ENCODE measurements around the gene COL8A1.

COL8A1 gene

DNA sequence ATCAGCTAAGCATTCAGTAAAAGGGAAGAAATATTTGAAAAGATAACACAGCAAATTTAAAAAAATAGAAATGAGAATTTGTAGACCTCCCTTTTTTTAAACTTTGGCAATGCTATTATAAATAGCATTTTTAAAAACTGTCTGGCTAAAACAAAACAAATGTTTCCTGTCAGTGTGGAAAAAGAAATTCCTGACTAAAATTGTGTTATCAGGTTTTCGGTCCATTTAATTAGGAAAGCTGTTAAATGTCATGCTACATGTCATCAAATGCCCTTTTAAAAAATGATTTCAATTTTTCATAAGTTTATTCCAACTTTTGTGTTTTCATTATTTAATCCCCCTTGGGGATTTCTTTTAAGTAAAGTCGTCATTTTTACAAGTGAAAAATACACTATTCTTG, 29.6 kb downstream of the COL8A1 start:
- Histone ChIP-seq H2BK15ac (ENCODE audit: low read length) (no peak overlapping the region), H2BK5ac (ENCODE audit: low read length) (no peak overlapping the region), H3K36me3 (replicated peaks in 1 of 2; ENCODE audit: control insufficient read depth in 2 of 2, insufficient read depth in 2 of 2, low read length in 2 of 2) (no peaks in the 10 kb centered on the region), H3K9me3 (replicated peaks in 1 of 2; ENCODE audit: control insufficient read depth in 2 of 2, insufficient read depth in 1 of 2, low read depth in 1 of 2, low read length in 2 of 2) (peaks cover 0 to 4% of the 10 kb centered on the region in 2 donors), H4K91ac (ENCODE audit: low read depth, low read length, poor library complexity) (no peak overlapping the region), H3K4me2 (ENCODE audit: insufficient read depth, low read length, poor library complexity, severe bottlenecking) (no peak overlapping the region), H3K27ac (replicated peaks; ENCODE audit: low read length) (no peak overlapping the region), H2BK120ac (ENCODE audit: low read depth, low read length) (no peak overlapping the region), H3K23ac (ENCODE audit: low read depth, low read length, poor library complexity) (no peak overlapping the region), H3K79me1 (ENCODE audit: low read depth, low read length) (no peaks in the 10 kb centered on the region), H3K9ac (ENCODE audit: low read depth, low read length, poor library complexity) (no peak overlapping the region), H2AK5ac (ENCODE audit: low read depth, low read length) (no peak overlapping the region), H3K4ac (ENCODE audit: low read length) (no peak overlapping the region), H2AFZ (ENCODE audit: low read length) (no peak overlapping the region), H3K27me3 (ENCODE audit: control insufficient read depth in 3 of 3, insufficient read depth in 3 of 3, low read depth in 1 of 3, low read length in 3 of 3) (no peaks in the 10 kb centered on the region), H3K4me1 (ENCODE audit: control insufficient read depth in 2 of 2, insufficient read depth in 1 of 2, low read depth in 1 of 2, low read length in 2 of 2) (peaks cover 4 to 10% of the 10 kb centered on the region in 2 donors), H3K4me3 (ENCODE audit: low read length in 2 of 2) (no peak overlapping the region), H3K18ac (ENCODE audit: low read length) (no peak overlapping the region), H3K14ac (ENCODE audit: low read length) (no peak overlapping the region), H2BK12ac (ENCODE audit: low read length) (no peak overlapping the region), H4K8ac (ENCODE audit: low read depth, low read length) (no peak overlapping the region)
- no peak for DNase-seq (ENCODE audit: low spot score)
- no CpG with 5 or more reads among the region's 2 CpGs for WGBS, 2 donors (ENCODE audit: extremely low coverage in 2 of 2, insufficient read length in 2 of 2, insufficient replicate concordance in 1 of 2)

DNA sequence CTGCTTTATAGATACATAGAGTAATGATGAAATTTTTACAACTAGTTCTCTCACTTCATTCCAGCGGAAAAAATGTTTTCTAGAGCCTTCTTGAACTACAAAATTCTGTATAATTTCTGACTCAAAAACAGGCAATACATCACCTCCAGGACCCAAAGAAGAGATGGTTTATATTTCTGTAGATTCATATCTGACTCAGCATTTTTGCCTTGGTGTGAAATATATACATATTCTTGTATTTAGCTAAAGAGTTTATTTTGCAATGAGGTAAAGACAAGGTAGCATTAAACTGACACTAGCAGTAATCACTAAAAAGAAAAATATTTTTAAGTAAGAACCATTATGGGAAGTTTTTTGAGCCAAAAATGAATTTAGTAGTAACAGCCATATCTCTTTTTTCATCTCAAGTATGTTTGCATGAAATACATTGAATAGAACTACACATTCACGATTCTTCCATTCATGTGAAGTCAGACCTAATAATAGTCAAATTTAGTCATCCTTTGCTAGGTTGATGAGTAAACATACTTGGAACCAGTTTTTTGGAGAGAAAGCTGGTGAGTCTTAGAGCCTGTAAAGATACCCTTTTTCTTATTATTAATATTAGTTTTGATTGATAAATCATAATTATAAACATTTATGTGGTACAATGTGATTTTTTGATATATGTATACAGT, 31.6 kb downstream of the COL8A1 start:
- WGBS, 2 donors (ENCODE audit: extremely low coverage in 2 of 2, insufficient read length in 2 of 2, insufficient replicate concordance in 1 of 2): no CpG with 5 or more reads among the region's 2 CpGs

DNA sequence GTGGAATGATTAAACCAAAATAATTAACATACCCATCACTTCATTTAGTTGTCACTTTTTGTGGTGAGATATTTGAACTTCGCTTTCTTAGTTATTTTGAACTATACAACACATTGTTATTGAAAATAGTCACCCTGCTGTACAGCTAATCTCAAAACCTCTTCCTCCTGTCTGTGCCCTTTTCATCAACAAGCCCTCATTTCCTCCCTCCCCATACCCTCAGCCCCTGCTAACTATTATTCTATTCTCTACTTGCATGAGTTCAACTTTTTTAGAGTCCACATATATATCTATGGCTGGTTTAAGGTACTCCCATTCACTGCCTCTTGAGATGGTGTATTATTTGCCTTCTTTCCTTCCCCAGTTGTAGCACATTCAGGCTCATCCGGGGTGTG, 32.2 kb downstream of the COL8A1 start:
- peaks cover 0 to 3% of the 10 kb centered on the region in 2 donors for H3K4me1 ChIP-seq (ENCODE audit: control insufficient read depth in 2 of 2, insufficient read depth in 1 of 2, low read depth in 1 of 2, low read length in 2 of 2)
- no peak overlapping the region for H2BK12ac ChIP-seq (ENCODE audit: low read length)
- H3K9ac ChIP-seq (ENCODE audit: low read depth, low read length, poor library complexity): no peak overlapping the region
- no peak overlapping the region for H4K8ac ChIP-seq (ENCODE audit: low read depth, low read length)
- H4K91ac ChIP-seq (ENCODE audit: low read depth, low read length, poor library complexity): no peak overlapping the region
- no peak overlapping the region for H2BK120ac ChIP-seq (ENCODE audit: low read depth, low read length)
- H2AFZ ChIP-seq (ENCODE audit: low read length): peak overlapping the region; percentile 32
- no peak overlapping the region for H3K4ac ChIP-seq (ENCODE audit: low read length)
- H2BK15ac ChIP-seq (ENCODE audit: low read length): no peak overlapping the region
- H3K14ac ChIP-seq (ENCODE audit: low read length): no peak overlapping the region
- H3K18ac ChIP-seq (ENCODE audit: low read length): no peak overlapping the region
- H3K9me3 ChIP-seq (replicated peaks in 1 of 2; ENCODE audit: control insufficient read depth in 2 of 2, insufficient read depth in 1 of 2, low read depth in 1 of 2, low read length in 2 of 2): peaks cover 0 to 4% of the 10 kb centered on the region in 2 donors
- H3K27ac ChIP-seq (replicated peaks; ENCODE audit: low read length): no peak overlapping the region
- no peaks in the 10 kb centered on the region for H3K36me3 ChIP-seq (replicated peaks in 1 of 2; ENCODE audit: control insufficient read depth in 2 of 2, insufficient read depth in 2 of 2, low read length in 2 of 2)
- WGBS, 2 donors (ENCODE audit: extremely low coverage in 2 of 2, insufficient read length in 2 of 2, insufficient replicate concordance in 1 of 2): no CpG with 5 or more reads among the region's 2 CpGs
- no peak overlapping the region for H3K23ac ChIP-seq (ENCODE audit: low read depth, low read length, poor library complexity)
- H3K79me1 ChIP-seq (ENCODE audit: low read depth, low read length): no peaks in the 10 kb centered on the region
- no peaks in the 10 kb centered on the region for H3K27me3 ChIP-seq (ENCODE audit: control insufficient read depth in 3 of 3, insufficient read depth in 3 of 3, low read depth in 1 of 3, low read length in 3 of 3)
- H2AK5ac ChIP-seq (ENCODE audit: low read depth, low read length): no peak overlapping the region
- no peak overlapping the region for H3K4me2 ChIP-seq (ENCODE audit: insufficient read depth, low read length, poor library complexity, severe bottlenecking)
- no peak overlapping the region for H3K4me3 ChIP-seq (ENCODE audit: low read length in 2 of 2)
- H2BK5ac ChIP-seq (ENCODE audit: low read length): no peak overlapping the region
- DNase-seq (ENCODE audit: low spot score): no peak

More for the DNA sequence above, 31.6 kb downstream of the COL8A1 start:
- H4K91ac ChIP-seq (ENCODE audit: low read depth, low read length, poor library complexity): no peak overlapping the region
- no peaks in the 10 kb centered on the region for H3K36me3 ChIP-seq (replicated peaks in 1 of 2; ENCODE audit: control insufficient read depth in 2 of 2, insufficient read depth in 2 of 2, low read length in 2 of 2)
- no peaks in the 10 kb centered on the region for H3K79me1 ChIP-seq (ENCODE audit: low read depth, low read length)
- H3K23ac ChIP-seq (ENCODE audit: low read depth, low read length, poor library complexity): no peak overlapping the region
- no peak overlapping the region for H3K4ac ChIP-seq (ENCODE audit: low read length)
- H3K27ac ChIP-seq (replicated peaks; ENCODE audit: low read length): no peak overlapping the region
- H3K14ac ChIP-seq (ENCODE audit: low read length): no peak overlapping the region
- no peak overlapping the region for H2AK5ac ChIP-seq (ENCODE audit: low read depth, low read length)
- H3K27me3 ChIP-seq (ENCODE audit: control insufficient read depth in 3 of 3, insufficient read depth in 3 of 3, low read depth in 1 of 3, low read length in 3 of 3): no peaks in the 10 kb centered on the region
- no peak overlapping the region for H2AFZ ChIP-seq (ENCODE audit: low read length)
- H3K9ac ChIP-seq (ENCODE audit: low read depth, low read length, poor library complexity): no peak overlapping the region
- peaks cover 0 to 3% of the 10 kb centered on the region in 2 donors for H3K4me1 ChIP-seq (ENCODE audit: control insufficient read depth in 2 of 2, insufficient read depth in 1 of 2, low read depth in 1 of 2, low read length in 2 of 2)
- H2BK12ac ChIP-seq (ENCODE audit: low read length): no peak overlapping the region
- H3K9me3 ChIP-seq (replicated peaks in 1 of 2; ENCODE audit: control insufficient read depth in 2 of 2, insufficient read depth in 1 of 2, low read depth in 1 of 2, low read length in 2 of 2): peaks cover 0 to 4% of the 10 kb centered on the region in 2 donors
- H4K8ac ChIP-seq (ENCODE audit: low read depth, low read length): no peak overlapping the region
- H2BK5ac ChIP-seq (ENCODE audit: low read length): no peak overlapping the region
- no peak overlapping the region for H3K4me2 ChIP-seq (ENCODE audit: insufficient read depth, low read length, poor library complexity, severe bottlenecking)
- no peak overlapping the region for H3K18ac ChIP-seq (ENCODE audit: low read length)
- no peak overlapping the region for H3K4me3 ChIP-seq (ENCODE audit: low read length in 2 of 2)
- no peak overlapping the region for H2BK15ac ChIP-seq (ENCODE audit: low read length)
- H2BK120ac ChIP-seq (ENCODE audit: low read depth, low read length): no peak overlapping the region
- DNase-seq (ENCODE audit: low spot score): no peak

DNA sequence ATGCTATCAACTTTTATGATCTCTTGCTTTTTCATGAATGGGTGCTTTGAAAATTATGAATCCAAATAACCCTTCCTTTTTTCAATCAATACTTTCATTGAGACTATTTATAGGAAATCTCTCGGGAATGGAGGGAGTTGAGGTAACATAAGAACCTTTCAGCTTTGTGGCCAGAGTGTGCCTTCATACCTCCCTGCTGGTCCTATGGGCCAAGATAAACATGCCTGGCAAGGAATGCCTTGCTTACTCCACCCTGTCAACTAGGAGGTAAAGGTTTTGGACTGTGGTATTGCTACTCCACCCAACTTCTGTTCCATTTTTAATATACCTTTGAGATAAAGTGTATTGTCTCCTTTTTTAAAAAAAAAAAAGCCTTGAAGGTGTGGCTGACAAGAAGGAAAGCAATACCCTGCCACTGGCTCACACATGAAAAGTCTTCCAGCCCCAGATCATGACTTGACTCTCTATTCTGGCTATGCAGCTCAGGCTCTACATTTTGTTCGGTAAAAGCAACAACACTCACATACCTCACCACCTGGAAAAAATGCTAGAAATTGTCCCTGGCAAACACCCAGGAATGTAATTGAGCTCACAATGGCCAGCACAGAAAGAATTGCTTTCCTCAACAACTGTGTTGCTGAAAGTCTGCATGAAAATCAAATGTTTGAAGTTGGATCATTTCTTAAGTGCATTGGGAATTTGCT, 35.8 kb downstream of the COL8A1 start:
- H3K18ac ChIP-seq (ENCODE audit: low read length): no peak overlapping the region
- H3K4me1 ChIP-seq (ENCODE audit: control insufficient read depth in 2 of 2, insufficient read depth in 1 of 2, low read depth in 1 of 2, low read length in 2 of 2): no peaks in the 10 kb centered on the region
- H4K8ac ChIP-seq (ENCODE audit: low read depth, low read length): no peak overlapping the region
- no peak overlapping the region for H3K4ac ChIP-seq (ENCODE audit: low read length)
- H2BK120ac ChIP-seq (ENCODE audit: low read depth, low read length): no peak overlapping the region
- H3K9ac ChIP-seq (ENCODE audit: low read depth, low read length, poor library complexity): no peak overlapping the region
- H3K4me2 ChIP-seq (ENCODE audit: insufficient read depth, low read length, poor library complexity, severe bottlenecking): no peak overlapping the region
- no peak overlapping the region for H2BK5ac ChIP-seq (ENCODE audit: low read length)
- no peak overlapping the region for H2BK12ac ChIP-seq (ENCODE audit: low read length)
- no peak overlapping the region for H2BK15ac ChIP-seq (ENCODE audit: low read length)
- H3K79me1 ChIP-seq (ENCODE audit: low read depth, low read length): no peaks in the 10 kb centered on the region
- H4K91ac ChIP-seq (ENCODE audit: low read depth, low read length, poor library complexity): no peak overlapping the region
- H3K27ac ChIP-seq (replicated peaks; ENCODE audit: low read length): no peak overlapping the region
- H2AFZ ChIP-seq (ENCODE audit: low read length): no peak overlapping the region
- no peak overlapping the region for H2AK5ac ChIP-seq (ENCODE audit: low read depth, low read length)
- H3K23ac ChIP-seq (ENCODE audit: low read depth, low read length, poor library complexity): no peak overlapping the region
- no peak for DNase-seq (ENCODE audit: low spot score)
- H3K27me3 ChIP-seq (ENCODE audit: control insufficient read depth in 3 of 3, insufficient read depth in 3 of 3, low read depth in 1 of 3, low read length in 3 of 3): no peaks in the 10 kb centered on the region
- no peak overlapping the region for H3K4me3 ChIP-seq (ENCODE audit: low read length in 2 of 2)
- H3K9me3 ChIP-seq (replicated peaks in 1 of 2; ENCODE audit: control insufficient read depth in 2 of 2, insufficient read depth in 1 of 2, low read depth in 1 of 2, low read length in 2 of 2): no peaks in the 10 kb centered on the region
- no CpG with 5 or more reads among the region's 2 CpGs for WGBS, 2 donors (ENCODE audit: extremely low coverage in 2 of 2, insufficient read length in 2 of 2, insufficient replicate concordance in 1 of 2)
- H3K14ac ChIP-seq (ENCODE audit: low read length): no peak overlapping the region
- H3K36me3 ChIP-seq (replicated peaks in 1 of 2; ENCODE audit: control insufficient read depth in 2 of 2, insufficient read depth in 2 of 2, low read length in 2 of 2): no peaks in the 10 kb centered on the region
